ENCODE measurements around the gene BID. TPM values are rescaled to one million over a fixed set of nuclear protein-coding genes. Genes with fewer than 3 reads are reported as not detected.

BID gene
- total RNA-seq, 1 donor from 2014 or later = 35.1 TPM

DNA sequence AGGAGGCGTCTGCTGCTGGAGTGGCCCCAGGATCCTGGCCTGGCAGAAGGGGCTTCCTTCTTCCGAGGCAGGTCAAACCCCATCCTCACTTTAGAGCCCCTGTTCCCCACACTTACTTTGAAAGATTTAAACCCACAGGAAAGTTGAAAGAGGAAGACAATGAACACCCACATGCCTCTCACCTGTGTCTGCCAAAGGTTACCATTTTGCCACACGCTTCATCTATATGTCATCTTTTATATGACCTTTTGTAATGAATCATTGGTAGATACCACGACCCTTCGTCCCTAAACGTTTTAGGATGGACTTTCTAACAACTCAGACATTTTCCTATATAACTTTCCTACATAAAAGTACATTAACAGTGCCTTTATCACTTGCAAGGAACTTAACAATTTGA is 39.8 kb upstream of the BID start:
- H3K27me3 ChIP-seq (ENCODE audit: insufficient read depth, low read length) = no peaks in the 10 kb centered on the region
- DNase-seq (ENCODE audit: low read depth) (no peak), FAIRE-seq (no peak)
- H2AFZ ChIP-seq (ENCODE audit: low read depth, low read length) = no peak overlapping the region
- no peaks in the 10 kb centered on the region for H3K9me3 ChIP-seq (ENCODE audit: insufficient read depth, low read depth, low read length)
- no peak overlapping the region for H3K27ac Mint-ChIP-seq (ENCODE audit: unreplicated experiment)
- H3K27ac ChIP-seq (ENCODE audit: low read depth, low read length) = no peak overlapping the region
- H3K4me1 Mint-ChIP-seq (ENCODE audit: low read depth, unreplicated experiment) = no peaks in the 10 kb centered on the region
- H4K20me1 ChIP-seq (ENCODE audit: insufficient read depth, low read length) = no peaks in the 10 kb centered on the region
- peaks cover 7% of the 10 kb centered on the region for H3K36me3 ChIP-seq (ENCODE audit: insufficient read depth, low read length)
- H3K36me3 Mint-ChIP-seq (ENCODE audit: low read depth, unreplicated experiment) = peaks cover 25% of the 10 kb centered on the region
- no peak for TF ChIP-seq EZH2 (IDR thresholded peaks at IDR 0.05; ENCODE audit: insufficient read depth, low read length)
- TF ChIP-seq, protein P1, sequence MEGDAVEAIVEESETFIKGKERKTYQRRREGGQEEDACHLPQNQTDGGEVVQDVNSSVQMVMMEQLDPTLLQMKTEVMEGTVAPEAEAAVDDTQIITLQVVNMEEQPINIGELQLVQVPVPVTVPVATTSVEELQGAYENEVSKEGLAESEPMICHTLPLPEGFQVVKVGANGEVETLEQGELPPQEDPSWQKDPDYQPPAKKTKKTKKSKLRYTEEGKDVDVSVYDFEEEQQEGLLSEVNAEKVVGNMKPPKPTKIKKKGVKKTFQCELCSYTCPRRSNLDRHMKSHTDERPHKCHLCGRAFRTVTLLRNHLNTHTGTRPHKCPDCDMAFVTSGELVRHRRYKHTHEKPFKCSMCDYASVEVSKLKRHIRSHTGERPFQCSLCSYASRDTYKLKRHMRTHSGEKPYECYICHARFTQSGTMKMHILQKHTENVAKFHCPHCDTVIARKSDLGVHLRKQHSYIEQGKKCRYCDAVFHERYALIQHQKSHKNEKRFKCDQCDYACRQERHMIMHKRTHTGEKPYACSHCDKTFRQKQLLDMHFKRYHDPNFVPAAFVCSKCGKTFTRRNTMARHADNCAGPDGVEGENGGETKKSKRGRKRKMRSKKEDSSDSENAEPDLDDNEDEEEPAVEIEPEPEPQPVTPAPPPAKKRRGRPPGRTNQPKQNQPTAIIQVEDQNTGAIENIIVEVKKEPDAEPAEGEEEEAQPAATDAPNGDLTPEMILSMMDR (IDR thresholded peaks at IDR 0.05; ENCODE audit: insufficient read depth, low read depth, low read length) = no peak
- no peak overlapping the region for H3K9ac ChIP-seq (ENCODE audit: low read length)
- H3K4me2 ChIP-seq (ENCODE audit: low read length) = no peak overlapping the region
- H3K4me3 Mint-ChIP-seq (ENCODE audit: unreplicated experiment) = no peak overlapping the region
- no peak overlapping the region for H3K4me3 ChIP-seq (ENCODE audit: insufficient read depth, low read depth, low read length)
- H3K79me2 ChIP-seq (ENCODE audit: insufficient read depth, low read length) = no peaks in the 10 kb centered on the region
- no peaks in the 10 kb centered on the region for H3K4me1 ChIP-seq (ENCODE audit: insufficient read depth, low read length)
- no peaks in the 10 kb centered on the region for H3K9me3 Mint-ChIP-seq (ENCODE audit: unreplicated experiment)
- no peaks in the 10 kb centered on the region for H3K27me3 Mint-ChIP-seq (ENCODE audit: low read depth, unreplicated experiment)

DNA sequence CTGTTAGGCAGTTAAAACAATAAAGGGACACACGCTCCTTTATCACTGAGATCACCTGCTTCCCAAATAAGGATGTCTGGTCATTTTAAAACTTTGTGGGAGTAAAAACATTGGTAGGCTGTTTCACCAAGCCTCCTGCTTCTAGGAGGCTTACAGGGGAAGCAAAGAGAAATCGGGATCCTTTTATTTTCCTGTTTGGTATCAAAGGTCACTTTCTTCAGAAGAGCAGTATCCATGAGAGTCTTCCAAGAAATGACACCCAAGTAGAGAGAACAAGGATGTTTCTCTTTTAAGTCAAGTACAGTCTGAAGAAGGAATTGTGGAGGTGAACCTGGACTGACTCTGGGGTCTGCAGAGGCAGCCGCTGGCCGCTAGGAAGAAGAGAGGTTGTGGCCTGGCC is 36.9 kb upstream of the BID start:
- H3K4me1 Mint-ChIP-seq (ENCODE audit: low read depth, unreplicated experiment) = peaks cover 5% of the 10 kb centered on the region
- no peaks in the 10 kb centered on the region for H3K27me3 Mint-ChIP-seq (ENCODE audit: low read depth, unreplicated experiment)
- H3K9ac ChIP-seq (ENCODE audit: low read length) = no peak overlapping the region
- no peaks in the 10 kb centered on the region for H4K20me1 ChIP-seq (ENCODE audit: insufficient read depth, low read length)
- H3K4me2 ChIP-seq (ENCODE audit: low read length) = no peak overlapping the region
- no peaks in the 10 kb centered on the region for H3K4me1 ChIP-seq (ENCODE audit: insufficient read depth, low read length)
- no peak for DNase-seq (ENCODE audit: low read depth)
- no peaks in the 10 kb centered on the region for H3K27me3 ChIP-seq (ENCODE audit: insufficient read depth, low read length)
- H2AFZ ChIP-seq (ENCODE audit: low read depth, low read length) = no peak overlapping the region
- TF ChIP-seq, protein P1 (IDR thresholded peaks at IDR 0.05; ENCODE audit: insufficient read depth, low read depth, low read length) = no peak
- no peak for TF ChIP-seq EZH2 (IDR thresholded peaks at IDR 0.05; ENCODE audit: insufficient read depth, low read length)
- peaks cover 35% of the 10 kb centered on the region for H3K36me3 Mint-ChIP-seq (ENCODE audit: low read depth, unreplicated experiment)
- H3K27ac ChIP-seq (ENCODE audit: low read depth, low read length) = no peak overlapping the region
- no peak overlapping the region for H3K4me3 ChIP-seq (ENCODE audit: insufficient read depth, low read depth, low read length)
- H3K9me3 ChIP-seq (ENCODE audit: insufficient read depth, low read depth, low read length) = no peaks in the 10 kb centered on the region
- H3K27ac Mint-ChIP-seq (ENCODE audit: unreplicated experiment) = no peak overlapping the region
- H3K79me2 ChIP-seq (ENCODE audit: insufficient read depth, low read length) = no peaks in the 10 kb centered on the region
- no peak for FAIRE-seq
- no peaks in the 10 kb centered on the region for H3K9me3 Mint-ChIP-seq (ENCODE audit: unreplicated experiment)
- peaks cover 12% of the 10 kb centered on the region for H3K36me3 ChIP-seq (ENCODE audit: insufficient read depth, low read length)
- no peak overlapping the region for H3K4me3 Mint-ChIP-seq (ENCODE audit: unreplicated experiment)

DNA sequence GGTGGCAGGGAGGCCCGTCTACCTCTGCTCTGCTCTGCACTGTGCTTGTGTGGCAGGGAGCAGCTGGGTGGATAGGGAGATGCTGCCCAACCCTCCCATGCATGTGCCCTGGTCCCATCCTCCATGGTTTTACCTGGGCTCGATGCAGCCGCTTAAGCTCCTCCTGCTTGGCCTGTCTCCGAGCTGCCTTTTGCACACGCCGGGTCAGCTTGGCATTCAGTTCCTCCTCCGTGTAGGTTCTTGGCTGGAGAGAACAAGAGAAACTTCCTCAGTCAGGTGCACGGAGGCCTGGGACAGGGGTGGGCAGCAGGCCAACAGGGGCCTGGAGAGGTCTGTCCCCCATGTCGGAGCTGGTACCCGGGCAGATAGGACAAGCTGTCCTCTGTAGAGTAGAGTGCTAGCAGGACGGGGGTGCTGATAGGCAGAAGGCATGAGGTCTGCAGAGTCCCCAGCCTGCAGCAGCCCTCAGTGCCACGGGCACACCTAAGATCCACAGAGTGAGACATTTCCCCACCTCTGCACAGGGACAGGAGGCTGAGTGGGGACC is 36.4 kb upstream of the BID start:
- H3K36me3 Mint-ChIP-seq (ENCODE audit: low read depth, unreplicated experiment) = peaks cover 35% of the 10 kb centered on the region
- H3K4me3 ChIP-seq (ENCODE audit: insufficient read depth, low read depth, low read length) = no peak overlapping the region
- FAIRE-seq (no peak), DNase-seq (ENCODE audit: low read depth) (no peak)
- peaks cover 5% of the 10 kb centered on the region for H3K4me1 Mint-ChIP-seq (ENCODE audit: low read depth, unreplicated experiment)
- no peaks in the 10 kb centered on the region for H3K4me1 ChIP-seq (ENCODE audit: insufficient read depth, low read length)
- no peak overlapping the region for H2AFZ ChIP-seq (ENCODE audit: low read depth, low read length)
- H3K4me3 Mint-ChIP-seq (ENCODE audit: unreplicated experiment) = no peak overlapping the region
- no peak for TF ChIP-seq EZH2 (IDR thresholded peaks at IDR 0.05; ENCODE audit: insufficient read depth, low read length)
- TF ChIP-seq, protein P1 (IDR thresholded peaks at IDR 0.05; ENCODE audit: insufficient read depth, low read depth, low read length) = no peak
- no peak overlapping the region for H3K4me2 ChIP-seq (ENCODE audit: low read length)
- no peaks in the 10 kb centered on the region for H4K20me1 ChIP-seq (ENCODE audit: insufficient read depth, low read length)
- no peaks in the 10 kb centered on the region for H3K27me3 ChIP-seq (ENCODE audit: insufficient read depth, low read length)
- H3K9me3 Mint-ChIP-seq (ENCODE audit: unreplicated experiment) = no peaks in the 10 kb centered on the region
- no peak overlapping the region for H3K9ac ChIP-seq (ENCODE audit: low read length)
- H3K9me3 ChIP-seq (ENCODE audit: insufficient read depth, low read depth, low read length) = no peaks in the 10 kb centered on the region
- peaks cover 12% of the 10 kb centered on the region for H3K36me3 ChIP-seq (ENCODE audit: insufficient read depth, low read length)
- H3K79me2 ChIP-seq (ENCODE audit: insufficient read depth, low read length) = no peaks in the 10 kb centered on the region
- H3K27ac ChIP-seq (ENCODE audit: low read depth, low read length) = no peak overlapping the region
- H3K27me3 Mint-ChIP-seq (ENCODE audit: low read depth, unreplicated experiment) = no peaks in the 10 kb centered on the region
- no peak overlapping the region for H3K27ac Mint-ChIP-seq (ENCODE audit: unreplicated experiment)
